Peyer's patch (tissue), 4 donors: ENCODE results near the gene GINS1.

Source experiments
- CTCF ChIP-seq, 6 experiments: fragments of 450-650 bp in 4 of 6; fragments of 200-600 bp in 2 of 6; sonication (generic) in 1 of 6; IDR thresholded peaks; one replicate each; pipeline ENCODE4 v1.5.1; 2017 to 2019; ENCODE audit warnings: antibody characterized with exemption in 6 of 6, mild to moderate bottlenecking in 3 of 6, moderate library complexity in 1 of 6
- POLR2A ChIP-seq, 2 donors: fragments of 450-650 bp; IDR thresholded peaks; one replicate each; pipeline ENCODE4 v1.5.1; 2017; ENCODE audit warnings: antibody characterized with exemption in 2 of 2, mild to moderate bottlenecking in 2 of 2, moderate library complexity in 2 of 2

GRCh38 chr20:25378884-25379733 lies 28.4 kb upstream of the GINS1 start:
- TF ChIP-seq CTCF (IDR thresholded peaks at IDR 0.05) (no peak), POLR2A (IDR thresholded peaks at IDR 0.05) (no peak)
